NCI-H69 (cell line): ENCODE data around the gene TAS2R7.
A peak's percentile ranks its signal among the peaks of the same experiment; 100 is the strongest.
"Not testable (repeated sequence)": the region's sequence is repeated elsewhere in the genome, so short reads cannot be mapped to it uniquely, and the experiment has no call there.

ENCODE experiments used
- DNase-seq: peaks from one replicate; lab custom pipeline; 2025; lab: John Stamatoyannopoulos, UW

Gene TAS2R7, protein sequence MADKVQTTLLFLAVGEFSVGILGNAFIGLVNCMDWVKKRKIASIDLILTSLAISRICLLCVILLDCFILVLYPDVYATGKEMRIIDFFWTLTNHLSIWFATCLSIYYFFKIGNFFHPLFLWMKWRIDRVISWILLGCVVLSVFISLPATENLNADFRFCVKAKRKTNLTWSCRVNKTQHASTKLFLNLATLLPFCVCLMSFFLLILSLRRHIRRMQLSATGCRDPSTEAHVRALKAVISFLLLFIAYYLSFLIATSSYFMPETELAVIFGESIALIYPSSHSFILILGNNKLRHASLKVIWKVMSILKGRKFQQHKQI

DNA sequence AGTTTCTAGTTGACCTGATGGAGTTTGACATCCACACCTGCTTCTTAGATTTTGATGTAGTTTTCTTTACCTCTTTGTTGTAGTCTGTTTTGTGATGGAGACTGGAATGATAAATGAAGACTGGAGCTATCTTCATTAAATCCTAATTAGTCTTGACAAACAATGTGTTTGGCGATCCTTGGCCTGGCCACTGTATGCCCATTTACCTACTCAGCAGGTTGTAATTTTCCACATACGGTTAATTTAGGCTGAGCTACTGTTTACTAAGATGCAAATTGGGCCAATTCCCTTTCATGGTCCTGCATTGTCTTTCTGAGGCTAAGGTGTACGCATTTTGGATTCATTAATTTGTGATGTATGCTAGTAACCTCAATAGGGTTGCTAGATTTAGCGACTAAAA, at the start of gene TAS2R7:
TSS of gene TAS2R7 (minus strand) at position 41 of the 400 bp plus-strand sequence. CDS start 57 bp downstream, outside the sequence.
- DNase-seq: peak; percentile 72

DNA sequence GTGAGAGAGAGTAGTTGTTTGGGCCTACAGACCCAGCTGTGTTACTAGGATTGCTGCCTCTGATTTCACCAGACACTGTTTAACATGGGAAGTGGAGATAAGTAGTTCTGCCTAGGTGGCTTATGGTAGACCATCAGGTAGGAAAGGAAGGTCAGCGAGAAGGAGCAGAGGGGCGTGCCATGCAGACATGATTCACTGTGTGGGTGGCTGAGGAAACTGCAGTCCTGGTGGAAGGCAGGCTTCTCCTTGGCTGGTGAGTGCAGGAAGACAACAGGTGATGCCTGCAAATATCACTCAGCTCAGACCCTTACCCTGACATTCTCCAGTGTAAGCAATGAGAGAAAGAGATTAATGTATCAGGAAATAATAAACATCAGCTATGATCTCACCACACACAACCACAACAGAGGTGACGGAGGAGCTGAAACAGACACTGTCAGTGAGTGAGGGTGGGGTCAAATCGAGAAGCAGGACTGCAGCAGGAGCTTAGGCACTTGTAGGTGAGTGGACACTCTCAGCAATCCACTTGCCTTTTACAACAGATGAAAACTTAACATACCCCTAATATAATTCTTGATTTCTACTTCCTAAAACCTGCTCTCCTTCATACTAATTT, 48.9 kb upstream of the TAS2R7 start:
- DNase-seq: no peak

DNA sequence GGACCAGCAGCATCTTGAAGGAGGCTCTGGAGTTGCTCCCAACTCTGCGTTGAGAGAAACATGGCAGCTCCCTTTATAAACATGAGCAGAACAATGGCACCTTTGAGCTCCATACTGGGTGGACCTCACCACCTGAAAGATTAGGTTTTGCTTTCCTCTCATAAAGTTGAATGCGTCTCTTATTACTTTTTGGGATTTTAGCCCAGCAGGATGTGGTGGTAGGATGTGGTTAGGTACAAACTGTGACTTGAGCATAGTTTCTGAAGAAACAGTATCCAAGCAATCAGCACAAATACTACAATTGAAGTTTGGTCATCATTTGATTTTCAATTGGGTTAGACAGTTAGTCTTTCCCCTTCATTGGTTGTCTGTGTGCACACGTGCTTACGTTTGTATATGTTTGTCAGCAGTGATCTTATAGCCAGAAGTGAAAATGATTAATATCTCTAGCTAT, 47.0 kb upstream of the TAS2R7 start, which contains the start of gene PRR4:
TSS of gene PRR4 (minus strand) at position 51 of the 454 bp plus-strand sequence. CDS start at position 13, 38 bp downstream.
- no peak for DNase-seq

DNA sequence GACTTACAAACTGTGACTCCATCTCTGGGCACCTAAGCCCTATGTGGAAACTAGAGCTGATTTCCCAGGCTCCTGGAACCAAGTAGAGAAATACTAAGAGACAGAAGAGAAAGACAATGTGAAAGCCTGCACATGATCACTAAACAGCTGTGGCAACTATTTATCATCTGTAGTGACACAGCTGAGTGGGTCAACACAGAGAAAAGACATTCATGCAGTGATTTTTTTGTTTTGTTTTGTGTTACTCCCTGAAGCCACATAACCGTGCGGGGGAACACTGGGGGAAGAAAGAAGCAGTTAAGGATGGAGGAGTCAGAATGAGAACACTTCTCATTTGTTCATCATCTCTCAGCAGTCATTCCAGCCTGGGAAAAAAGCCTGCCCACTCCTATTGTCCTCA, 45.3 kb upstream of the TAS2R7 start:
- DNase-seq: no peak

DNA sequence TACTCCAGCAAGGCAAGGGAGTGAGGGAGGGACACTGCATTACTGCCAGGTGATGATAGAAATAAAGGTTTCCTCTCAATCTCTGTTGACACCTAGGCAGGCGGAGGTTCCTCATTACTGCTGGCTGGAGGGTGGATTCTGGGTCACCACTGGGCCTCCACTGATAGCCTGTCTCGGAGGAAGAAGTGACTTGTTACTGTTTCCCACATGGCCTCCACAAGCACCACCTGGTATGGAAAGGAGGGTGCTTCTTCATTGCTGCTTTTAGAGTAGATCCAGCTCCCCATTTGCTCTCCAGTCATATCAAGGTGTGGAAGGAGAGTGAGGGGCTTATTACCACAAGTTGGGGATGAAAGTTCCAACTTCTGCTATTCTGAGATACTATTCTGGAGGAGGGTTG, 40.4 kb upstream of the TAS2R7 start:
- DNase-seq: no peak

DNA sequence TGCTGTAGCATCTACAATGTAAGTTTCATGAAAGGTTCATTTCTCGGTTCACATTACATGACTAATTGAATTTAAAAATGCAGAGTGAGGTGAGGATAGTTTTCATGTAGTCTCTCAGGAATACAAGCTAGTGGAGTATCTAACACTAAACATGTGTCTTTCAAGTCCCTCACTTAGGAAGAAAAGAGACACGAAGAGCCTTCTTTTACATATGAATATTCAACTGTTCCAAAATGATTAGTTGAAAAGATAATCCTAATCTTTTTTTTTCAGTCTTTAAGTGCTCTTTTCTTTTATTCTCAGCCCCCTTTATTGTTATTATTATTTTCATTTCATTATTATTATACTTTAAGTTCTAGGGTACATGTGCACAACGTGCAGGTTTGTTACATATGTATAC, 36.0 kb upstream of the TAS2R7 start:
- DNase-seq: no peak

DNA sequence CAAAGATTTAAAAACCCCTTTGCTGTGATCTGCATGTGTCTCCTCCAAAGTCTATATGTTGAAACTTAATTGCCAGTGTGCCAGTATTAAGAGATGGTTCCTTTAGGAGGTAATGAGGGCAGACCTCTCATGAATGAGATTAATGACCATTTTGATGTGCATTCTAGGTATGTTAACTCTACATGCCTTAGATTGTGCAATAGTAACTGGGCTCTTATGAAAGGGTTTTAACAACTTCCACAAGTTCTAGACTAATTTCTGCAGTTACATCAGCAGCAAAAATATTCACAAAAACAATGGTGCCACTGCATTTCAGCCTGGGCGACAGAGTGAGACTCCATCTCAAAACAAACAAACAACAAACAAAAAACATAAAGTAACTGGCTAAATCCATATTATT, 27.6 kb upstream of the TAS2R7 start:
- no peak for DNase-seq

DNA sequence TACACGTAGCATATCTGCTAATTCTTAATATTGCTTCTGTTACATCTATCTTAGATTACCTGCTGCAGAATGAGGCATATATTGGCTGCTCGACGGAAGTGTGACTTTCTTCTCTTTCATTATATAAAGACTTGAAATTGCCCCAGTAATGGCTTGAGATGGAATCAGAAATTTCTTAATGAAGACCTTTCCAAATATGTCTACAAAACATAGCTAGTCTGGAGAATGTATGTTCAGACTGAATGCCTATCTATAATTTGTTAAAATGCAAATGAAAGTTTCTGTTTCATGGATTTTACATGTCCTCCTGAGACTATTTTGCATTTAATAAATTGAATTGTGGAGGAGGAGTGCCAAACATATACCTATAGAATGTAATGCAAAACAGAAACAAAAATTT, 23.8 kb upstream of the TAS2R7 start, which contains the start of gene TAS2R10:
TSS of gene TAS2R10 (minus strand) at position 101 of the 400 bp plus-strand sequence. CDS start at position 12, 89 bp downstream.
- DNase-seq: no peak

DNA sequence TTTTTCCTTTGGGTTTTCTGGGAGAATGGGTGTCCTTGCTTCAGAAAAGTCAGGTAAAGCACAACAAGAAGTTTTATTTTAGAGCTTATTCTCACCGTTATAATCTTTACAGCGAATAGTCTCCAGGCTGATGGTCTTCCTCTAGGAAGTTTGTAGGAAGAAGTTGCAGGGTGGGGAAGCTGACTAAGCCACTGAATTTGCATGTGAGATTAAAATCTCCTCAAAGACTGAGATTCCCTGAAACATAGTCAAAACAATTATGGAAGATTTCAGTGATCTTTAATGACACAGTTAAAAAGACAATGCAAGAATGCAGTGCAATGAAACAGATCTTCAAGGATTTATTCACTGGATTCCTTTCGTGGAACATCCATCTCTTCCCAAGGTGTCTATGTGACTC, 22.5 kb upstream of the TAS2R7 start:
- no peak for DNase-seq

DNA sequence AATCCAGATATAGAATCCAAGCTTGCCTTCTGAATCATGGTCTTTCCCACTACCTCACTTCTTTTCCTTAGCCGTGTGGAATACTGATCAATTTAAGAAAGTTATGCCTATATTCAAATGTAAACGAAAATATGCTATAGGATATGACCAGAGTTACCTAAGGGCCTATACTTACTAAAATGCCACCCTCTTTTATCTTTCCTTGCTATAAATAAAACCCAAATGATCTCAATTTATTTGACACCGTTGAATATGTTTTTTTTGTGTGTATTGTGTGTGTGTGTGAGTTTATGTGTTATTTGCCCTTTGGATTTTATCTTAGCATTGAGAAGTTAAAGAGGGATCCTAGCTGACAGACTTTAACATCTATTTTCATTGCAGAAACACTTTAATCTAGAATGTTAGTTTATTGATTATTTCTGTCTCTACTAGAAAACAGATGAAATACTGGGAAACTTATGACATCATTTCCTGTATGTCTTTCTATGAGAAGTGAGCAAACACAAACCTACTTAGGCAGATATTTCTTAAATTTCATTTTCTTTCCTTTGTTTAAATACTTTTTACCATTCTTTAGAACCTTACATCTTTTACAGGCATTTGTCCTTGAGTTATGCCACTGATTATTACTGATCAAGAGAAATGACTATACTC, 9.6 kb upstream of the TAS2R7 start:
- DNase-seq: no peak

DNA sequence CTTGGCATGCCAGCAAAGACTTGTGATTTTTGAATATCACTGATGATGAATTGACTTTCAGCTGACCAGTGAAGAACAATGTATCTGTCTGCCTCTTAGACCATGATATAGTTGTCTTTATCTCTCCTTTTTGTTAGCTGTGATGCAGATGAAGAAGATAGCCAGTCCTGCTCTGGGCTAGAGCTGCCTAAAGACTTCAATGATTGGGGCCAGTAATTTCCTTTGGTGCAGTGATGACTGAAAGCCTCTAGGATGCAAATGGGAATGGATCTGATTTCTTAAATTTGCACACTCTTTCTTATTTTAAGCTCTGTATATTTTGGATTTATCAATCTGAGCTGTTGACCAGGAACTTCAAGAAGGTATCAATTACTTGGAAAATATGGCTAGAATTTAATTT, 7.6 kb upstream of the TAS2R7 start, which contains the start of gene TAS2R9:
TSS of gene TAS2R9 (minus strand) at position 101 of the 400 bp plus-strand sequence. CDS start at position 8, 93 bp downstream.
- no peak for DNase-seq

DNA sequence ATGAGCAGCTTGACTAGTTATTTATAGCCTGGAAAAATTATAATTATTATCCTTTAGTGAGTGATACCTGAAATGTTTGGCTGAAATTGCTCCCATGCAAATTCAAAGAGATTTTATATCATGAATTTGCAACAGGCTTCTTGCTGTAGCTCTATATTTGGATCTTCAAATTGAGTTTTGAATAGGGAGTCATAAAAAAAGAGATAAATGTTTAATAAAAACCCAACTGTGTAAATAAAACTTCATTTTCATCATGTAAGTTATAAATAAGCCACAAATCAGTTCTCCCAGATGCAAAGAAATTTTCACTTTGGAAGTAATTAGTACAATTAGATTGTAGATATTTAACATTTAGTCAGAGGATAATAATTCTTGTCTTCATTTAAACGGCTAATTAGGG, 4.8 kb upstream of the TAS2R7 start, which contains the start of gene TAS2R8:
TSS of gene TAS2R8 (minus strand) at position 101 of the 400 bp plus-strand sequence. CDS start 306 bp downstream, outside the sequence.
- no peak for DNase-seq

DNA sequence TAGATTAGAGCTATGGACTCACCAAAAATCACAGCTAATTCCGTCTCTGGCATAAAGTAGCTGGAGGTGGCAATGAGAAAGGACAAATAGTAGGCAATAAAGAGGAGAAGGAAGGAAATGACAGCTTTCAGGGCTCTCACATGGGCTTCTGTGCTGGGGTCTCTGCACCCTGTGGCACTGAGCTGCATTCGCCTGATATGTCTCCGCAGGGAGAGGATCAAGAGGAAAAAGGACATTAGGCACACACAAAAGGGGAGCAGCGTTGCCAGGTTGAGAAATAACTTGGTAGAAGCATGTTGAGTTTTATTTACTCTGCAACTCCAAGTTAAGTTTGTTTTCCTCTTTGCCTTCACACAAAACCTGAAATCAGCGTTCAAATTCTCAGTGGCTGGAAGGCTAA, 686 bp downstream of the TAS2R7 start:
- no peak for DNase-seq

DNA sequence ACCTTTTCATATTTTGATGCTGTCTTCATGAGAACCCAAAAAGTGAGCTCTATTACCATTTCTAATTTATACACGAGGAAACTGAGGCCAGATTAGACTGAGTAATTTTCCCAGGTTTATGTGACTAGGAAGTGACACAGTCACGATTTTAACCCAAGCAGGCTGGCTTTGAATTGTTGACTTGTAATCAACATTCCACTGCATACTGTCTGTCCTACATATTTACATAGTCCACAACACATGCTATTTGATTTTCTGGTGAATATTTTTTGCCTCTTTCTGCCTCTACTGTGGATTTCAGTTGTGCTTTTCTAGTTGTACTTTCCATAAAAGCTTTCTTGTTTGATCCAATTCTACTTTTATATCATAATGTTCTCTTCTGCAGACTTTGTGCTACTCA, 8.2 kb downstream of the TAS2R7 start:
- DNase-seq: no peak

DNA sequence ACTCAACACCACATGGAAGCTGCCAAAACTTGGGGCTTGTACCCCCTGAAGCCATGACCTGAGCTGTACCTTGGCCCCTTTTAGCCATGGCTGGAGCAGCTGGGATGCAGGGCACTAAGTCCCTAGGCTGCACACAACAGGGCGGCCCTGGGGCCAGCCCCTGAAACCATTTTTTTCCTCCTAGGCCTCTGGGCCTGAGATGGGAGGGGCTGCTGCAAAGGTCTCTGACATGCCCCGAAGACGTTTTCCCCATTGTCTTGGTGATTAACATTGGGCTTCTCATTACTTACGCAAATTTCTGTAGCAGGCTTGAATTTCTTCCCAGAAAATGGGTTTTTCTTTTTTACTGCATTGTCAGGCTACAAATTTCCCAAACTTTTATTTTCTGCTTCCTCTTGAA, 10.7 kb downstream of the TAS2R7 start:
- not testable (repeated sequence) for DNase-seq

DNA sequence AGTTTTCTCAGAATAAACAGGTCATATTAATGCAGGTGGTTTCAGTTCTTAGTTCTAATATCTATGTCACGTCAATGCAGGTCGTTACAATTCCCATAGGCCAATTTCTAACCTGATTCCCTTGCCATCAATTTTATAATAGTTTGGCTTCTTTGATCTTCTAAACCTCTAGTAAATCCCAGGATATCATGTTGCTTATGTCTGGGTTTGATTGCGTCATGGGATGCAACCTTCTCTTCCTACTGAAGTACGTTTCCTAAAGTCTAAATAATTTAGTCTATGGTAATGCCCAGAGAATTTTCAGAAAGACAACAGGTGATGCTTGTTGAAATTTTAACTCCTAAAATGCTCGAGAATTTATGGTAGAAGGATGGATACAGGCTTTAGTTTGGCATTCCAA, 19.2 kb downstream of the TAS2R7 start:
- no peak for DNase-seq

DNA sequence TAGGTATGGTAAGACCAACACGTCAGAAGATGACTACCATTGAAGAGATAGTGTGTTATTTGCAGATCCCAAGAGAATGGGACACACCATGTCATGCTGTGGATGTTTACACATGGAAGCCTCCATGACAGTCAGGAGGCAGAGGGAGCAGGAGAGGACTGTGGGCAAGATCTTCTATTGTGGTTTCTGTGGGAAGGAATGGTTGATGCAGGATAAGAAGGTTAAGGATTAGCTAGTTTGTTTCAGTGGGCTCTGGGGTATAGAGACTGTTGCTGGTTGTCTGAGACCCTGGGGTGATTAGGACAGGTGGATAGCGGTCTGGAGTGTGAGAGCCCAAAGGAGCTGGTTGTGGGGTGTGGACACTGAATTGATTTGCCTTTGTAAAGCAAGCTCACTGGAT, 23.3 kb downstream of the TAS2R7 start:
- DNase-seq: no peak

DNA sequence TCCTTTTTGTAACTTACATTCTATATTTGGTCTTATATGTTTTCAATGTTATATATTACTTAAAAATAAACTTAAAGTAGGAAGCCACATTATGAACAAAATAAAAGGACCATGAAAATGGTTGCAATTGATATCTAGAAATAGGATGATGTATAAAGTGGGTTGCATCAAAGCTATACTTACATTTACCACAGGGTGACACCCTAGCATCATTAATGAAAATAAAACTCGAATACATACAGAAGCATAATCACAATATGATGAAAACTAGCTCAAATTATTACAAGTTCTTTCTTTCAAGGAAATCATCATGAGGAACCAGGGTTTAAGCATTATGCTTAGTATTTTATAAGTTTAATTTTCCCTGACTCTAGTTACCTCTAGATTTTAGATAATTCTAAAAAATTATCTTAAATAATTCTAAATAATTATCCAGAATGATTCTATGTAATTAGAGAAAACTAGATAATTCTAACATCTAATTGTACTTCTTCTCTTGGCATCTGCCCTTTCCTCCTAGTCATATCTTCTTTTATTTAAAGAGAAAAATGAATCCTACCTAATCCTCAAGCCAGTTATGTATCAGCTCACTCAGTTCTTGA, 31.2 kb downstream of the TAS2R7 start:
- DNase-seq: peak; percentile 11

DNA sequence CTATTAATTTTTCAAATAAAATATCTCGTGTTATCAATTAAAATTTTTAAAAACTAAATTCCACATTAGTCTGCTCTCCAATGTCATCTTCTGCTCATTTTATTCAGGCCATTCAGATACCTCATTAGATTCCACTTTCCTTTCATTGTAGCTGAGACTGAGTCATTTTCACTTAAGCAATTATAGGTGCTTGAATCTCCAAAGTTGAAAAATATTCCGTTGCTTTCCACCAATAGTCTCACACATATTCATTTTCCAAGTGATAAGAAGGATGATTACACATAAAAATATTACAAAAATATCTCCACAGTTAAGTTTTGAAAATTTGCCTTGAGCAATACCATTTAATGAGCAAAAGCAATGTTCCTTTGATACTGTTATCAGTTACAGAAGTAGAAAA, 42.8 kb downstream of the TAS2R7 start:
- no peak for DNase-seq

DNA sequence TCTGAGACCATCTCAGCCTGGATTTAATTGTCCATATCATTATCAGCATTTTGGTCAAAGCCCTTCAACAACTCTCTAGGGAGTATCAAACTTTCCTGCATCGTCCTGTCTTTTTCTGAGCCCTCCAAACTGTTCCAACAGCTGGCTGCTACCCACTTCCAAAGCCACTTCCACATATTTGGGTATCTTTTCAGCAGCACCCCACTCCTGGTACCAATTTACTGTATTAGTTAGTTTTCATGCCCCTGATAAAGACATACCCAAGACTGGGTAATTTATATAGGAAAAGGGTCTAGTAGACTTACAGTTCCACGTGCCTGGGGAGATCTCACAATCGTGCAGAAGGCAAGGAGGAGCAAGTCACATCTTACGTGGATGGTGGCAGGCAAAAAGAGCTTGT, 46.2 kb downstream of the TAS2R7 start:
- DNase-seq: no peak

DNA sequence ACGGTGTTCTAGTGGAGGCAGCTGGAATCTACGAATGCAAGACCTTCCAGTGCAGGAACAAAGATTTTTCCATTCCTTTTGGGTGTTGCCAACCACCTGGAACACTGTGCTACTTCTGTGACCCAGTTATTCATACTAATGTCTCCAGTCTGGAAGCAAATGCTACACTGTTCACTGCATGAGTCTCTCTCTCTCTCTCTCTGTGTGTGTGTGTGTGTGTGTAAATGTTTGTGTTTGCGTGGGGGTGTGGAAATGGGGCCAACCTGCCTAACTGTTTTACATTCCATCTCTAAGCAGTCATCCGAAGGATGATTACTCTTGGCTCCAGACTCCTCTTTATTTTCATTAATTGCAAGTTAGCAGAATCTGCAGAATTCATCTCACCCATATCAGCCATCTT, 49.4 kb downstream of the TAS2R7 start:
- DNase-seq: no peak
